AG09309 (cell line): Measurements from ENCODE around the gene AXIN2.

Experiments used
- DNase-seq: peaks from one replicate; pipeline ENCODE4 v3.0.0-alpha.2; 2010; ENCODE audit warnings: low read depth
- H3K4me3 ChIP-seq: 2 replicates; pipeline ENCODE4 v1.5.1; 2011; ENCODE audit warnings: mild to moderate bottlenecking, low read depth, low read length, moderate library complexity; ENCODE audit not compliant: control insufficient read depth
- TF ChIP-seq, protein P1 (sequence below): IDR thresholded peaks from 2 replicates; pipeline ENCODE4 v1.5.1; 2011; ENCODE audit warnings: mild to moderate bottlenecking, low read depth, low read length, inconsistent platforms; ENCODE audit not compliant: insufficient read depth, control insufficient read depth; ENCODE audit errors: missing control alignments

The AXIN2 gene

DNA sequence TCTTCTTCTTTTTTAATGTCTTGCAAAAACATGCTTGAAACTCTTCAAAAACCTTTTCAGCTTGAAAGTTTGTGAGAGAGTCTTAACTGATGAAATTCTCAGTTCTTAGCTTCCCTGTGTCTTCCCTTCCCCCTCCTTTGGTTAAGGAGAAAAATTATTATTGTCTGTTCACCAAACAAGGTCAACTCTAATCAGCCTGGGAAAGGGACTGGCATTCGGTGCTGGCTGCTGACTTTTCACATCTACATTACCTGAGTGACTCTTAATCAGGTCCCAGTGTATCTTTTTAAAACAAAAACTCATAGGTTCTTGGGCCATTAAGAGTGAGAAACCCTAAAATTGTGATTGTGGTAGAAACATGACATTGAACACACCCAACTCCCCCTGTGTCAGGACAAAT lies 39.1 kb upstream of the AXIN2 start:
- TF ChIP-seq, protein P1, sequence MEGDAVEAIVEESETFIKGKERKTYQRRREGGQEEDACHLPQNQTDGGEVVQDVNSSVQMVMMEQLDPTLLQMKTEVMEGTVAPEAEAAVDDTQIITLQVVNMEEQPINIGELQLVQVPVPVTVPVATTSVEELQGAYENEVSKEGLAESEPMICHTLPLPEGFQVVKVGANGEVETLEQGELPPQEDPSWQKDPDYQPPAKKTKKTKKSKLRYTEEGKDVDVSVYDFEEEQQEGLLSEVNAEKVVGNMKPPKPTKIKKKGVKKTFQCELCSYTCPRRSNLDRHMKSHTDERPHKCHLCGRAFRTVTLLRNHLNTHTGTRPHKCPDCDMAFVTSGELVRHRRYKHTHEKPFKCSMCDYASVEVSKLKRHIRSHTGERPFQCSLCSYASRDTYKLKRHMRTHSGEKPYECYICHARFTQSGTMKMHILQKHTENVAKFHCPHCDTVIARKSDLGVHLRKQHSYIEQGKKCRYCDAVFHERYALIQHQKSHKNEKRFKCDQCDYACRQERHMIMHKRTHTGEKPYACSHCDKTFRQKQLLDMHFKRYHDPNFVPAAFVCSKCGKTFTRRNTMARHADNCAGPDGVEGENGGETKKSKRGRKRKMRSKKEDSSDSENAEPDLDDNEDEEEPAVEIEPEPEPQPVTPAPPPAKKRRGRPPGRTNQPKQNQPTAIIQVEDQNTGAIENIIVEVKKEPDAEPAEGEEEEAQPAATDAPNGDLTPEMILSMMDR, result no peak

DNA sequence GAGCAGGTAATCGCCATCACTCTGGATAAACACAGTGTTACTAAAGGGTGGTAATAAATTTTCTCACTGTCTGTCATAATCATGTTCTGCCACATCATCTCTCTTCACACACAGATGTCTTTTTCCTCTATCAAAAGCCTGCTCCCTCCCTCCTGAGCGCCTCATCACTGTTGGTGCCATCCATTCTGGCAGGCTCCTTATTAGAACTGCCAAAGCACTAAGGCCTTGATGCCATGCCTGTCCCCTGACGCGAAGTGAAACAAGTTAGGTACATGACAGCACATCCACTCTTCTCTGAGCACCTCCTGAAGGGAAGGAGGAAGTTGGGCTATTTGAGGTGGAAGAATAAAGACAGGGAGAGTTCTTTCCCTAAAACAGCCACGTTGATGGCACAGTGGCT lies 38.2 kb upstream of the AXIN2 start:
- DNase-seq, result no peak
- no peak overlapping the region for H3K4me3 ChIP-seq
- TF ChIP-seq, protein P1, result no peak

More for the DNA sequence above, 39.1 kb upstream of the AXIN2 start:
- H3K4me3 ChIP-seq, result no peak overlapping the region
- no peak for DNase-seq

DNA sequence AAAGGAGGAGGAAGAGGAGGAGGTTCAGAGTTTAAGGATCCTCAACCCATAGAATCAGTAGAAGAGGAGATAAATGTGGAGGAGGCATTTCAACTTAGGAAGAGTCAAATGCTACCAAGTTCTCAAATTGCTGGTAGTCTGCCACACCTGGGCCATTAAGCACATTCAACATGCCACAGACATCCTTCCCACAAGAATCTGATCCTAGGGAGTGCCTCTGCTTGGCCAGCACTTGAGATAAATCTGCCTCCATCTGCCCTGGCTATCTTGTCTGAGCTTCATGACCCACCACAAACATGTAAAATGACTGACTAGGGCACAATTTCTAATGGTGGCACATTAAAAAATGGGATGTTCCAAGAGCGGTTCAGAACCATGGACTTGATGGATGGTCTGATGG lies 37.3 kb upstream of the AXIN2 start:
- no peak overlapping the region for H3K4me3 ChIP-seq
- DNase-seq, result no peak
- TF ChIP-seq, protein P1, result no peak

DNA sequence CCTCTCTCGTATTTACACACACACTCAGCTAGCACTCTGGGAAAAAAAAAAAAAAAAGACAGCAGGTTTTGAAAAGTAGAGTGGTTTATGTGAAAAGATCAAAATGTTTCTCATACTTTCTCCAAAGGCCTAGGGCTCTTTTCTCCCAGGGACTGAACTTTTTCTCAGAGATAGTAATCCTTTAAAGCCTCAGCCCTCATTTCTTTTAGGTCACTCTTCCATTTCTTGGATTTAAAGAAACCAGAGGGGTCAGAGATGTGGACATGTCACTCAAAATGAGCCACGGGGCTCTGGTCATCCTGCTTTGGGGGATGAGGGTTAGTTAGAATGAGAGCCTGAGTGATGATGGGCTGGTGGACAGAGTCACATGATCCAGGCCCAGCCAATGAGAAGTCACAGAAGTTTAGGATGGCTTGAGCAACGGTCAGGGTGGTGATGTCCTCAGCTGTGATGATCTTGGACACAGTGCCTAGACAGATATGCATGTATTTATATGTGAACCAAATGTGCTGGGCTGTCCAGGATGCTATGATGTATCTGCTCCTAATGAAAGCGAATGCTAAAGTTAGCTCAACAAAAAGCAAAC lies 33.7 kb upstream of the AXIN2 start:
- TF ChIP-seq, protein P1, result no peak
- DNase-seq, result no peak
- H3K4me3 ChIP-seq, result no peak overlapping the region

DNA sequence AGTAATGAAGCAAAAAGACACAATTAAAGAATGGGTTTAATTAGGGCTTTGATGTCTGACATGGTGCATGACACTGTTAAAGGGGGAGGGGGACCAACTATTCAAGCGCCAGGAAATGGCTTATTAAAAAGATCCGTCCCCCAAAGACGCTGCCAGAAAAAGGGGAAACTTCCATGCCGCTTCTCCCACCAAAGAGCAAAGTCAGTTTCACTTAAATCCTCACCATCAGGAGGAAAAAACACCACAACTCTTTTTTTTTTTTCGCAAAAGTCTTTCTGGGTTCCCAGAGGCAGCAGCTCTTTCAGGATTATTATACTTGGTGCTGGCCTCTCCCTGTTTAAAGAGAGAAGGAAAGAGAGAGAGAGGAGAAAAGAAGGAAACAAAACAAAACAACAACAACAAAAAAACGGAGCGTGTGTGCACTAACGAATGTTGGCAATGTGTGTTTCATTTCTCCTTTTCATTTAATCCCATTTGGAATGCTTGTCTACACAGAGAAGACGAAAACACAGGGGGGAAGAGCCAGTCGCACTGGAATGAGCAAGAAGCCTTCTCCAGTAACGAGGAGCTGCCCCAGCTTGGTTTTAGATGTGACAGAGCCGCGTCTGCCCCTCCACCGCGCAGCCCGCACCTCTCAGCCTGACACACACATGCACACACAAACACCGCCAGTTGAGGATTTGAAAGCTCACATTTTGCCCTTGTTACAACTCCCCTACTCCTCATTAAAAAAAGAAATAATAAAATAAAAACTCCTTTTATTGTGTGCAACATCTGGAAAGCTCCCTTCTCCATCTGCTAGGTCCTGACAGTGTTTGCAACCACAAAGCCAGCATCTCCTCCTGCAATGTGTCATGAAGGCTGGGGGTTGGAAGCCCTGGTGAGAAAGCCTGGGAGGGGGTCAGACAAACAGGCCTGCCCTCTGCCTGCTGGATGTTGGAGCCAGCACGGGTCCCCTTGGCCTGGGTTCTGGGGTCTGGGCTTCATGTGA lies 32.7 kb upstream of the AXIN2 start:
- no peak for DNase-seq
- H3K4me3 ChIP-seq, result peak overlapping the region; percentile 32
- TF ChIP-seq, protein P1, result no peak

DNA sequence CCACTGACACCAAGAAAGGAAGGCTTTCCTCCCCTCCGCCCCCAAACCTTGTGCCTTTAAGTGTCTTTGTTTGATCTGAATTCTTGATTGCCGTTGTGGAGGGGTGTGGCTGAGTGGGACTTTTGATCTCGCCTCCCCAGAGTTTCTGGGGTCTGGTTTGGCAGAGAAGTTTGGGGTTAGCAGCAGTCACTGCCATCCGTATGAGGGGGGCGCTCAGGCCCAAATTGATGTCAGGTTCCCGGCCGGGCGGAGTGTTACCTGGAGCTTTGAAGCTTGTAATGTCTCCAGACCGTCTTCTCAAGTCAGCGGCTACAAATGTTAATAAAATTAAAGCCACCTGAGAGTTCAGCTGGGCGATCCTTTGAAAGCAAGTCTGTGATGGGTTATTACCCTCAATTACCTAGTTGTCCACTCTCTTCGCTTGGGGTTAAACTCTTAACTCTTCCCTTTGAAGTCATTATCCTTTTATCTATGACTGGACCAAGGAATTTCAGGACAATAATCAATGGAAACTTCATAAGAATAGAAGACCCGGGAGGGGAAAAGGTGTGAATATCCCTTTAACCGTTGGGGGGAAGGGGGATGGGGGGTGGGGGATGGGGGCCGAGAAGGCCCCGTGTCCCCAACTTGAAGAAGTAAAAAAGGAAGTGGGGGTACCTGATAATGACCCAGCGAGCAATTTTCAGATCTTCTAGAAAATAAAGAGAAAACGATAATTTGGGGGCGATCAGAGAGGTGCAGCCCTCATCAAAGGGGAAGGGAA lies 31.8 kb upstream of the AXIN2 start:
- TF ChIP-seq, protein P1, result no peak
- no peak for DNase-seq
- no peak overlapping the region for H3K4me3 ChIP-seq
